Measurements from ENCODE around the gene BOD1L2.

BOD1L2 gene

DNA sequence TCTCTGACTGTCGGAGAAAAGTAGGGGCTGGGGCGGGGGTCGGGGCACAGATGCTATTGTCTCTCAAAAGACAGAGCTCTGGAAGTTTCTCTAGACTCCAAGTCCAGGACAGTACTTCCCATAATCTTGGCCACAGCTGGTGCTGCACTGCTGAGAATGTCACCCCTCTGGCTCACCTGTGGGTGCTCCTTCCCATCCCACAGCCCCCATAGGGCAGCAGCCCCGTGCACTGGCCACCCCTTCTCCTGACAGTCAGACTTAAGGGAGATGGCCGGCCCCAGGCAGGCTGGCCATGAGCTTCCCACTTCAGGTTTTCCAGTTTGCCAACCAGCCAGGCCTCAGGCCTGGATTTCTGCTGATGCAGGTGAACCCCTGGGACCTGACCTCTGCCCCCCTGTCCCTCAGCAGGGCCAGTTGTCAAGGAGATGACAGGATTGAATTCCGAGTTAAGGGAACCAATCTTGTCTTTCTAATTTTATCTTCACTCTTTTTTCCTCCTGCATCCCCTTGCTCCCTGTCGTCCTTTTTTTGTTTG lies 30.2 kb upstream of the BOD1L2 start:
- Histone ChIP-seq H3K18ac (ENCODE audit: low read length) (no peak overlapping the region), H3K36me3 (ENCODE audit: control insufficient read depth in 1 of 2, insufficient read depth in 2 of 2, low read length in 2 of 2) (no peaks in the 10 kb centered on the region), H3K27me3 (ENCODE audit: insufficient read depth, low read length) (peaks cover 2% of the 10 kb centered on the region), H3K4ac (ENCODE audit: low read depth, low read length) (no peak overlapping the region), H3K9ac (ENCODE audit: low read length) (no peak overlapping the region), H2BK12ac (ENCODE audit: low read length) (no peak overlapping the region), H2AFZ (ENCODE audit: insufficient read depth, low read length, poor library complexity) (no peak overlapping the region), H3K4me1 (ENCODE audit: control insufficient read depth in 1 of 2, insufficient read depth in 2 of 2, low read length in 2 of 2) (no peaks in the 10 kb centered on the region), H3K4me2 (ENCODE audit: low read length) (no peak overlapping the region), H4K12ac (ENCODE audit: low read depth, low read length) (no peak overlapping the region), H3K23ac (ENCODE audit: low read length) (no peak overlapping the region), H3K14ac (ENCODE audit: low read length) (no peak overlapping the region), H2AK5ac (ENCODE audit: low read length) (no peak overlapping the region), H3K9me3 (ENCODE audit: insufficient read depth, low read depth, low read length) (no peaks in the 10 kb centered on the region), H2BK120ac (ENCODE audit: insufficient read depth, low read length, poor library complexity) (no peak overlapping the region), H3K27ac (ENCODE audit: low read depth, low read length) (no peak overlapping the region), H4K91ac (ENCODE audit: low read depth, low read length) (no peak overlapping the region), H3K79me1 (ENCODE audit: low read length) (no peaks in the 10 kb centered on the region), H3K79me2 (ENCODE audit: control insufficient read depth, insufficient read depth, low read length, poor library complexity) (peaks cover 1% of the 10 kb centered on the region), H3K4me3 (ENCODE audit: low read depth, low read length) (no peak overlapping the region), H4K8ac (ENCODE audit: low read depth, low read length) (no peak overlapping the region), H2BK5ac (ENCODE audit: low read depth, low read length, poor library complexity) (no peak overlapping the region)
- DNase-seq: no peak
- WGBS (ENCODE audit: extremely low coverage, insufficient coverage, insufficient read length): no CpG with 5 or more reads among the region's 7 CpGs

DNA sequence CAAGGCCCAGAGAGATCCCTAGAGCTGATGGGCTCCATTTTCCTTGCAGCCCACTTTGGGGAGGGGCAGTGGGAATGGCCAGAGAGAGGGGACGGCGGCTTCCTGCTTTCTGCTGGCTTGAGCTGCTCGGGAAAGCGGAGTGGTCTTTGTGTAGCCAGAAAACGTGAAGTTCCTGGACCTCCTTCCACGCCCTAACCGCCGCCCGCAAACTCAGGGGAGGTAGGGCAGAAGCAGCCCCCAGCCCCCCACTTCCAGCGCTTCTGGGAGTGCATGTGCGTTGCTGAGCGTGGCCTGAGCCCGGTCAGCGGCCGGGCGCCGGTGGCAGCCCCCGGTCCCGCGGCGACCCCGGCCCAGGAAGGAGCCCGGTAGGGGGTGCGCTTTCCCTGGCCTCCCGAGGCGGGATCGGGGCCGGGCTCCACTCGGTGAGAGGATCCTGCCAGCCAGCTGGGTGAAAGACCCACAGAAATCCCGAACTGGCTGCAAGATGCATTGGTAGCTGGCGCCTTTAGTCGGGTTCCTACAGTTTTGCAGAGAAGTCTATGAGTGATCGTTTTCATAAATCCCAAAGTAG lies 25.3 kb upstream of the BOD1L2 start:
- Histone ChIP-seq H3K36me3 (ENCODE audit: control insufficient read depth in 1 of 2, insufficient read depth in 2 of 2, low read length in 2 of 2) (no peaks in the 10 kb centered on the region), H3K4me1 (ENCODE audit: control insufficient read depth in 1 of 2, insufficient read depth in 2 of 2, low read length in 2 of 2) (peaks cover 0 to 2% of the 10 kb centered on the region in 2 experiments), H3K4me2 (ENCODE audit: low read length) (peak overlapping the region; percentile 75), H4K12ac (ENCODE audit: low read depth, low read length) (peak overlapping the region; percentile 0), H3K9me3 (ENCODE audit: insufficient read depth, low read depth, low read length) (no peaks in the 10 kb centered on the region), H4K91ac (ENCODE audit: low read depth, low read length) (no peak overlapping the region), H2AK5ac (ENCODE audit: low read length) (no peak overlapping the region), H2BK5ac (ENCODE audit: low read depth, low read length, poor library complexity) (no peak overlapping the region), H4K8ac (ENCODE audit: low read depth, low read length) (peak overlapping the region; percentile 36), H2AFZ (ENCODE audit: insufficient read depth, low read length, poor library complexity) (peak overlapping the region; percentile 17), H3K27ac (ENCODE audit: low read depth, low read length) (no peak overlapping the region), H2BK12ac (ENCODE audit: low read length) (no peak overlapping the region), H3K9ac (ENCODE audit: low read length) (peak overlapping the region; percentile 33), H3K14ac (ENCODE audit: low read length) (no peak overlapping the region), H3K27me3 (ENCODE audit: insufficient read depth, low read length) (no peaks in the 10 kb centered on the region), H3K79me2 (ENCODE audit: control insufficient read depth, insufficient read depth, low read length, poor library complexity) (peaks cover 1% of the 10 kb centered on the region), H2BK120ac (ENCODE audit: insufficient read depth, low read length, poor library complexity) (no peak overlapping the region), H3K18ac (ENCODE audit: low read length) (no peak overlapping the region), H3K4ac (ENCODE audit: low read depth, low read length) (no peak overlapping the region), H3K79me1 (ENCODE audit: low read length) (no peaks in the 10 kb centered on the region), H3K4me3 (ENCODE audit: low read depth, low read length) (peak overlapping the region; percentile 54), H3K23ac (ENCODE audit: low read length) (no peak overlapping the region)
- DNase-seq: no peak
- WGBS (ENCODE audit: extremely low coverage, insufficient coverage, insufficient read length): no CpG with 5 or more reads among the region's 33 CpGs

DNA sequence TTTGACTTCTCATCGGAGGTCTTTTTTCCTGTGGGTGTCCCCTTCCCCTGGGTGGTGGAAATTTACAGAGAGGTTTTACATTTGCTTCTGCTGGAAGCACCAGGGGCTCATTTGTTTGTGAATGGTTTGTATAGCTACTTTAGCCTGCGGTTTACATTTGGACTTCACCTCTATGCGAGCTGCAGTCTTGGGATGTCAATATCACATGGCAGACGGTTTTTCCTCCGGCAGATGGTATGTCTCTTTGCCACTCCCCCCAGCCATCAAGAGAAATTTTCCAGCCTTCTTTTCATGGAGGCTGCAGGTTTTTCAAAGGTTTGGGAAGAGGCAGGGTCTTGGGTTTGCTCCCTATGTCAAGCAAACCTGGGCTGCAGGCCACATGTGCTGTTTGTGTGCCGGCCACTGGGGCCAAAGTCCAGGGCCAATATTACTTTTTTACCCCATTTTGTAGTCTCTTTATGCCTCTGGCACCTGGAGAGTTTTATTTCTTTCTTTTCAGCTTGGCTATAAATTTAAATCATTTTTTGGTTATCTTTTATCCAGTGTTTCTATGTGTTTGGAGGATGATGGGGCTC lies 23.9 kb upstream of the BOD1L2 start:
- Histone ChIP-seq H3K9me3 (ENCODE audit: insufficient read depth, low read depth, low read length) (peaks cover 2% of the 10 kb centered on the region), H4K8ac (ENCODE audit: low read depth, low read length) (no peak overlapping the region), H4K91ac (ENCODE audit: low read depth, low read length) (no peak overlapping the region), H3K36me3 (ENCODE audit: control insufficient read depth in 1 of 2, insufficient read depth in 2 of 2, low read length in 2 of 2) (no peaks in the 10 kb centered on the region), H3K79me1 (ENCODE audit: low read length) (no peaks in the 10 kb centered on the region), H2AFZ (ENCODE audit: insufficient read depth, low read length, poor library complexity) (no peak overlapping the region), H3K4me3 (ENCODE audit: low read depth, low read length) (no peak overlapping the region), H2BK5ac (ENCODE audit: low read depth, low read length, poor library complexity) (no peak overlapping the region), H3K4me2 (ENCODE audit: low read length) (no peak overlapping the region), H2BK12ac (ENCODE audit: low read length) (no peak overlapping the region), H2BK120ac (ENCODE audit: insufficient read depth, low read length, poor library complexity) (no peak overlapping the region), H2AK5ac (ENCODE audit: low read length) (no peak overlapping the region), H3K23ac (ENCODE audit: low read length) (no peak overlapping the region), H3K14ac (ENCODE audit: low read length) (no peak overlapping the region), H3K18ac (ENCODE audit: low read length) (no peak overlapping the region), H3K27me3 (ENCODE audit: insufficient read depth, low read length) (no peaks in the 10 kb centered on the region), H4K12ac (ENCODE audit: low read depth, low read length) (no peak overlapping the region), H3K27ac (ENCODE audit: low read depth, low read length) (no peak overlapping the region), H3K9ac (ENCODE audit: low read length) (no peak overlapping the region), H3K79me2 (ENCODE audit: control insufficient read depth, insufficient read depth, low read length, poor library complexity) (peaks cover 1% of the 10 kb centered on the region), H3K4me1 (ENCODE audit: control insufficient read depth in 1 of 2, insufficient read depth in 2 of 2, low read length in 2 of 2) (peaks cover 0 to 2% of the 10 kb centered on the region in 2 experiments), H3K4ac (ENCODE audit: low read depth, low read length) (no peak overlapping the region)
- no peak for DNase-seq
- WGBS (ENCODE audit: extremely low coverage, insufficient coverage, insufficient read length): no CpG with 5 or more reads among the region's 6 CpGs

DNA sequence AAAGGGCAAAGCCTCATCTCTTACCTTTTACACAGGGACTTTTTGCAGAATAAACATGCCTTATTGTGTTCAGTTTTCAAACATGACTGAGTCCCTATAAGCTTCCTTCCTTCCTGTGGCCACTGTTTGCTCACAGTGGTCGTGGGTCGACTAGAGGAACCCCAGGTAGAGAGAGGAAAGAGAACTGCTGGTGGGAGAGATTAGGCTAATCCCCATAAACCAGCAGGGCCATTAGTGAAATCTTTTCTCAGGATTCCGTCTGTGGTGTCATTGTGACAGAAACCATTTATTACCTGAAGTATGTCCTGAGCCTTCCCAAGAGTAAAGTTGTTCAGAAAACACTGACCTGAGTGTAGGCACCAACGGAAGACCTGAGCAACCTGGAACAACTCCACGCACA lies 21.3 kb upstream of the BOD1L2 start:
- no peak overlapping the region for H2BK120ac ChIP-seq (ENCODE audit: insufficient read depth, low read length, poor library complexity)
- H3K18ac ChIP-seq (ENCODE audit: low read length): no peak overlapping the region
- H4K8ac ChIP-seq (ENCODE audit: low read depth, low read length): no peak overlapping the region
- no peak overlapping the region for H3K4me2 ChIP-seq (ENCODE audit: low read length)
- peaks cover 2% of the 10 kb centered on the region for H3K9me3 ChIP-seq (ENCODE audit: insufficient read depth, low read depth, low read length)
- H3K79me2 ChIP-seq (ENCODE audit: control insufficient read depth, insufficient read depth, low read length, poor library complexity): peaks cover 1% of the 10 kb centered on the region
- H3K4ac ChIP-seq (ENCODE audit: low read depth, low read length): no peak overlapping the region
- H3K27me3 ChIP-seq (ENCODE audit: insufficient read depth, low read length): no peaks in the 10 kb centered on the region
- no peak overlapping the region for H2BK5ac ChIP-seq (ENCODE audit: low read depth, low read length, poor library complexity)
- H3K9ac ChIP-seq (ENCODE audit: low read length): no peak overlapping the region
- no CpG with 5 or more reads among the region's 5 CpGs for WGBS (ENCODE audit: extremely low coverage, insufficient coverage, insufficient read length)
- no peak overlapping the region for H4K12ac ChIP-seq (ENCODE audit: low read depth, low read length)
- H3K4me3 ChIP-seq (ENCODE audit: low read depth, low read length): no peak overlapping the region
- H2AFZ ChIP-seq (ENCODE audit: insufficient read depth, low read length, poor library complexity): no peak overlapping the region
- no peaks in the 10 kb centered on the region for H3K36me3 ChIP-seq (ENCODE audit: control insufficient read depth in 1 of 2, insufficient read depth in 2 of 2, low read length in 2 of 2)
- H2AK5ac ChIP-seq (ENCODE audit: low read length): no peak overlapping the region
- no peak for DNase-seq
- no peak overlapping the region for H4K91ac ChIP-seq (ENCODE audit: low read depth, low read length)
- H3K79me1 ChIP-seq (ENCODE audit: low read length): no peaks in the 10 kb centered on the region
- no peak overlapping the region for H3K23ac ChIP-seq (ENCODE audit: low read length)
- no peak overlapping the region for H3K14ac ChIP-seq (ENCODE audit: low read length)
- no peak overlapping the region for H3K27ac ChIP-seq (ENCODE audit: low read depth, low read length)
- no peak overlapping the region for H2BK12ac ChIP-seq (ENCODE audit: low read length)
- peaks cover 0 to 2% of the 10 kb centered on the region in 2 experiments for H3K4me1 ChIP-seq (ENCODE audit: control insufficient read depth in 1 of 2, insufficient read depth in 2 of 2, low read length in 2 of 2)

All from trophoblast cell (in vitro differentiated cells and primary cell).